Activated CD4-positive, CD25-positive, alpha-beta regulatory T cell (primary cell): ENCODE results near the gene C20orf141.
"Not testable (repeated sequence)": the region's sequence is repeated elsewhere in the genome, so short reads cannot be mapped to it uniquely, and the experiment has no call there.

ENCODE experiments used
- DNase-seq, 4 experiments: peaks; one replicate each; lab custom pipeline; 2025; lab: John Stamatoyannopoulos, UW

Gene C20orf141

GRCh38 chr20:2799688-2800520 lies 14.9 kb upstream of the C20orf141 start:
- no peak for DNase-seq

DNA sequence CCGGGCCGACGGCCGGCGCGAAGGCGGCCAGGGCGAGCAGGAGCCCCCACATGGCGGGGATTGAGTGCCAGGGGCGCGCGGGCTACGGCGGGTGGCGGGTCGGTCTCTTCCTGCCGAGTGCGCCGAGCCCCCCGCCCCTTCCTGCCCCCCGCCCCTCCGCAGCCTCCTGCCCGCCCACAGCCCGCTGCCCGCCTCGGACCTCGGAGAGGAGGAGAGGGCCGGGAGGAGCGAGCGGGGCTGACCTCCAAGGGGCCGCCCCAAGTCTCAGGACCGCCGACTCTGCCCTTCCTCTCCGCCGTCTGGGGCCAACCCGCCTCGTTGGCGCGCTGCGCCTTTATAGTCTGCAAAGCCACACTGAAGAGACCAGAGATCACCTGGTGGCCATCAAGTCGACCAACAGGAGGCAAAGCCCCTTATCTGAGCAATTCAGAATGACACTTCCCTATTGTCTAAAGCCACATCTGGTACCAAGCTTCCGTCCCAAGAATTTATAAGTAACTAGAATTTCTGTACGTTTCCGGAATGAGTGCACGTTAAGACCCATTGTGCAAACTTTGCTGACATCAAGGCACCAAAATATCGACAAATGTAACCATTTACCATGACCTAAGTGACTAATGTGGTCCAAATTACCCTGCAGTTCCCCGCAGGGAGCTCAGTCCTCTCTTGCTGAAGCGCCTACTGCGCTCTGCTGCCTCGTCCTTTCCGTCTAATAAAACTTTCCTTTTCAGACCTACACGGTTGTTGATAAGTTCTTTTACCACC lies 14.1 kb upstream of the C20orf141 start, which contains the start of gene CPXM1:
CPXM1 (minus strand) TSS at position 107 of the 765 bp plus-strand sequence; CDS start at position 52, 55 bp downstream.
- DNase-seq: no peak

GRCh38 chr20:2801286-2801728 lies 13.5 kb upstream of the C20orf141 start:
- DNase-seq: no peak

- DNase-seq: no peak
Observed at GRCh38 chr20:2804041-2804828, 10.6 kb upstream of the C20orf141 start.

- DNase-seq: no peak
Observed at GRCh38 chr20:2804852-2805688, 9.7 kb upstream of the C20orf141 start.

DNA sequence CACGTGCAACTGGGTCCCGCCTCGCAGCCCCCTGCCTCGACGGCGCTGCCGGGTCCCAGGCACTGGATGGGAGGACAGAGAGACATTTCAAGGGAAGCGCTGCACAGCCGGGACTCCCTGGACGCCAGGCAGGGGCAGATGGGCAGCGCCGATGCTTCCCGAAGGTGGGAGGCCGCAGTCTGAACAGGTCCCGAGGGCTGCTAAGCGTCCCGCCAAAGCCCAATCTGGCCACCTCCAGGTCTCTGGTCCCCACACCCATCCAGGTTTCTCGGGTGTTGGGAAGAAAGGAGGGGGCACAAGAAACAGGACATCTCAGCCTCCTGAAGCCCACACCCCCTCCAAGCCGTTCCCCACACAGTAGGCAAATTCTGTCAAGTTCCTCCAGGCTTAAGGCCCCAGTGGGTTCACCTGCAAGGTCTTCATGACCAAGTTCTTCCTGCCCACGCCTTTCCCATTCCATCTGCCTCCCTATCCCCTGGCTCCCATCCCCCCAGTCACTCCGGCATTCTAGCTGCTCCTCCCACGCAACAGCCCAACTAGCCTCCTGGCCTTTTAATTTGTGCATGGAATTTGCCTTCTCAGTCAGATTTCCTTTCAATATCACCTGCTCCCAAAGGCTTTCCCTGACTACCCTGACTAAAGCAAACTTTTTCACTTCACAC lies 9.0 kb upstream of the C20orf141 start:
- no peak for DNase-seq

DNA sequence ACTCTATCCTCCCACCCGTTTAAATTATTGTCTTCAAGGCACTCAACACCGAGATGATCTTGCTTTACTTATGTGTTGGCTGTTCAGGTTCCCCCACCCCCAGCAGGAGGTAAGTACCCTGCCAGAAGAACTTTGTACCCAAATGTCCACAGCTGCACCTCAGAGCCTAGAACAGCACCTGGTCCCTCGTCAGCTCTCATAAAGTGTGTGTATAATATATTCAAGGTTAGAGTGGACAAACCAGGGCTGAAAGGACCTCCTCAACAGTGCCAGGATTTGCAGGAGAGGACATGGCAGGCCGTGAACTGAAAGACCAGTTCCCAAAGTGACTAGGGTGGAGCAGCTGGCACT lies 8.5 kb upstream of the C20orf141 start:
- no peak for DNase-seq

GRCh38 chr20:2807019-2807418 lies 7.8 kb upstream of the C20orf141 start:
- DNase-seq: no peak

GRCh38 chr20:2807929-2808328 lies 6.9 kb upstream of the C20orf141 start:
- DNase-seq: not testable (repeated sequence)

DNA sequence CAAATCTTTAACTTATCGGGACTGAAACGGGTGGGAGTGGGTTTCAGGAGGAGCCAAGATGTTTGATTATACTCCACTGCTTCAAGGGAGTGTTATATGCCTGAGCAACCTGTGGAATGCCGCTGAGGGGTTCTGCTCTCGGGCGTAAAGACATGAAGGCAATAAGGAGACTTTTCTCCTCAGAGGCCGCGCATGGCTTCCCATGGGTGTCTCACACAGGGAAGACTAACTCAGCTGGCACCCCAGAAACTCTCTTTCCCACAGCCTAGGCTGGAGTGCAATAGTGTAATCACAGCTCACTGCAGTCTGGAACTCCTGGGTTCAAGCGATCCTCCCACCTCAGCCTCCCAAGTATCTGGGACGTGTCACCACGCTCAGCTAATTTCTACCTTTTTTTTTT lies 5.1 kb upstream of the C20orf141 start:
- no peak for DNase-seq

DNA sequence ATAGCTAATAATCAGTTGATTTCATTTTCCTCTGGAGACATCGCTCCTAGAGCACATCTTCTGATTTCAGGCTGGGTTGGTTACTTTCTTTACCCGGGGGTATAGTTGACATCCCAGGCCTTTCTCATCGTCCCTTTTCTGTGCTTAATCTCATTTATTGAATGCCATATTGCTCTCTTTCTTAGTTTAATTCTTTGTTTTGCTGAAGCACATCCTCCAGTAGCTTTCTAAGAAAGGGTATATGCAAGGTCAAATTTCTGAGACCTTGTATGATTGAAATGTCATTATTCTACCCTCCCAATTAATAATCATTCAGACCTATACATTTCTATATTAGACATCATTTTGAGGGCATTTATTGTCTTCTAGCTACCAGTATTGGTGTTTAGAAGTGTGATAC lies 2.6 kb upstream of the C20orf141 start:
- no peak for DNase-seq

DNA sequence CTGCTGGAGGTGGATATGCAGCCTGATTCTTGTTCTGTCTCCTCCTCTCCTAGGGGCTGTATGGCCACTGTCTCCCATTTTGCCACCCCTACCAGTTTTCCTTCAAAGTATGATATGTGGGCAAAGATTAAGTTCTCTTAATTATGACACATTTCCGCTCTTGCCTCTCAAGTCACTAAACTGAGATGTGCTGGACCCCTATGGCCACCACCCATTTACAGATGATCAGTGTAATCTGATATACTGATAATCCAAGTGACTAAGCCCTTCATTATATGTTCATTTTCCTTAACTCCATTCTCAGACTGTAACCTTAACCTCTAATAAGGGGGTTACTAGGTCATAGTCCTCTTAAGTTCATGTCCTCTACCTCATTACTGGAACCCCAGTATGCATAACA lies 711 bp upstream of the C20orf141 start:
- DNase-seq: no peak

DNA sequence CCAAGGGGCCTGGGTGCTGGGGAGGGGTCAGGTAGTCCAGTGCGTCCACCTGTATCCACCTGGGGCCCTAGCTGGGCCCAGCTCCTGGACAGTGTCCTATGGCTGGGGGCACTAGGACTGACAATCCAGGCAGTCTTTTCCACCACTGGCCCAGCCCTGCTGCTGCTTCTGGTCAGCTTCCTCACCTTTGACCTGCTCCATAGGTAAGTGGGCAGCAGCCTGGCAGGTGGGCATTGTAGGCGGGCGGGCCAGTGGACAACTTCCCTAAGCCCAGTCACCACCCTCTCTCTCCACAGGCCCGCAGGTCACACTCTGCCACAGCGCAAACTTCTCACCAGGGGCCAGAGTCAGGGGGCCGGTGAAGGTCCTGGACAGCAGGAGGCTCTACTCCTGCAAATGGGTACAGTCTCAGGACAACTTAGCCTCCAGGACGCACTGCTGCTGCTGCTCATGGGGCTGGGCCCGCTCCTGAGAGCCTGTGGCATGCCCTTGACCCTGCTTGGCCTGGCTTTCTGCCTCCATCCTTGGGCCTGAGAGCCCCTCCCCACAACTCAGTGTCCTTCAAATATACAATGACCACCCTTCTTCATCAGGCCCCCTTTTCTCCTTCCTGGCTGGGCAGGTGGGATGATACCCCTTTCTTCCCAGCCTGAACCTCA lies 584 bp downstream of the C20orf141 start:
- DNase-seq: no peak

- DNase-seq: no peak
Observed at GRCh38 chr20:2816030-2816582, 1.3 kb downstream of the C20orf141 start, which contains the start of gene TMEM239. TSS of gene TMEM239 (plus strand) at chr20:2816364. CDS start at chr20:2816555, 191 bp downstream.

GRCh38 chr20:2816583-2817340 lies 2.0 kb downstream of the C20orf141 start:
- no peak for DNase-seq

DNA sequence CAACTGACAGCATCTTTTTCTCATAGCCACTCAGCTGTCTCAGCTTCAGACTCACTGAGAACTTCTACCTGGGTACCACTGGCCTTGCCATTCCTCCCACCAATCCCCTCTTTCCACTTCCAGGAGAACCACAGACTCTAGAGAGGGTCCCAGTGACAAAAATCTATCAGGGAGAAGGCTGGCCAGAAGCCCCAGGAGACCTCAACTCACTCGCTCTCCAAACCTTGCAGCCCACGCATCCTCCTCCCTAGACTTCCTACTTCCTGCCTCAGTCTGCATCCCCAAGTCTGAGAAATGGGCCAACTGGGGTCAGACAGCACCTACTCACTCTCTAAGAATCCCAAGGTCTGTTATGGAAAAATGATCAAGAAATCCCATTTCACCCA lies 2.5 kb downstream of the C20orf141 start:
- no peak for DNase-seq

DNA sequence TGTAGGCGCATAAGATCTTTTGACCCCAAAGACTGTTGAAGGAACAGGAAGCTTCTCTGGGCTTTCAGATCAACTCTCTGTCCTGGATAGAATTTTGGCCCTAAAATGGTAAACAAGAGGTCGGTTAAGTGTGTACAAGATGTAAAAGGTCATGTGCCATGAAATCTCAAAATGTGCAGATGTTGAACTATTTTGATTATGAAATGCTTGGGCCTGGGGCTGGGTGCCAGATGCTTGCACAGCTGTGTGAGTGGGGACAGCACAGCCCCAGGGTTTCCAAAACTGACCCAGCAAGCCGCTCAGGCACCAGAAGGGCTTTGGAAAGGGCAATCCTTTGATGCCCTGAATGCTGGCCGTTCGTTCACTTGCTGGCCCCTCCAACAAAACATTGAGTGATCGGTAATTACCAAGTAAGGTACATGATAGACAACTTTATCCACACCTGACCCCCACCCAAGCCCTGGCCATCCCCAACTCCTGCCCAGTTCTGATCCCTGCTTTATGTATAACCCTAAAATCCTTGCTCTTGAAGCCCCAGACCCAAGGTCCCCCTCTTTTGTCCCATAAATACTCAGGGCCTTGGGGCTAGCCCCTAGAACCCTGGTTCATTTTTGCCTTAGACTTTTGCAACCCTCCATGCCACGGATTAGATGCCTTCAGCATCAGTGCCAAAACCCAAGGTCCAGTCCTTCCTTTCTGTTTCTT lies 3.3 kb downstream of the C20orf141 start:
- no peak for DNase-seq

DNA sequence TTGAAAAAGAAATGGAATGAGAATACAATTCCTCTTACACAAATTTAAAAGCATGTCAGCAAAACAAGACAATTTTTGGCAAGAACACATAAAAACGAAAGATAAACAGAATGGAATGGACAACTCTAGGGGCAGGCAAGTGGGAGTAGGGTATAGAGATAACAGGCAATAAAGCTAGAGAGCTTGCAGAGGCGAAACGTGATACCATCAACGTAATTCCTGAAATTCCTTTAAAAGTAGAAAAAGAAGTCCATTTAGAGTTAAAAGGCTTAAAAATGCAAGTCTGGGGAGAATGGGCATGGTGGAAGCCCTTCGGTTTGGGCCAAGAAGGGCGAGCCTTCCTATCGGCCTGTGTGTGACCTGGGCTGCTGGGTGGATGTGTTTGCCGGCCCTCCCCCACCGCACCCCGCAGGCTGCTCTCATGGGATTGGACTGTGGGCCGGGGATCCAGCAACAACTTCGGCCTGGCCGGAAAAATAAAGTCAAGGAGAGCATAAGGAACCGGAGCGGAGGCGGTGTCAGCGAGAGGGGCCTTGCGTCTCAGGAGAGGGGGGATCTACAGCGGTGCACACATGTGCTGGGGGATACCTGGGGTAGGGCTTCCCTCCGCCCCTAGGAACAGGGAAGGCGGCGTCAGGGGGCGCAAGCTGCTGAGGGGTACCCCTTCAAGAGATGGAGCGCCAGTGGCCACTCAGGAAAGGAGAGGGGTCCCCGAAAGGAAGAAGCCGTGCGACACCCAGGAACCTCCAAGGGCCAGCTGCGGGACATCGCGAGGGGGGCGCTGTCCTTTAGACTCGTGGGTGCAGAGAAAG lies 5.5 kb downstream of the C20orf141 start:
- DNase-seq: no peak
